Activated CD4-positive, alpha-beta T cell treated with anti-CD3 and anti-CD28 coated beads, Interleukin-2, amount 50 U/mL, for 1 hour (primary cell): Measurements from ENCODE around the gene PHF2.

ENCODE experiments used
- DNase-seq: peaks from one replicate; pipeline ENCODE4 v3.0.0-alpha.2; 2020

Gene PHF2

GRCh38 chr9:93713716-93714115, 137.3 kb downstream of the PHF2 start:
- DNase-seq: no peak

GRCh38 chr9:93721417-93721965, 145.1 kb downstream of the PHF2 start:
- no peak for DNase-seq

DNA sequence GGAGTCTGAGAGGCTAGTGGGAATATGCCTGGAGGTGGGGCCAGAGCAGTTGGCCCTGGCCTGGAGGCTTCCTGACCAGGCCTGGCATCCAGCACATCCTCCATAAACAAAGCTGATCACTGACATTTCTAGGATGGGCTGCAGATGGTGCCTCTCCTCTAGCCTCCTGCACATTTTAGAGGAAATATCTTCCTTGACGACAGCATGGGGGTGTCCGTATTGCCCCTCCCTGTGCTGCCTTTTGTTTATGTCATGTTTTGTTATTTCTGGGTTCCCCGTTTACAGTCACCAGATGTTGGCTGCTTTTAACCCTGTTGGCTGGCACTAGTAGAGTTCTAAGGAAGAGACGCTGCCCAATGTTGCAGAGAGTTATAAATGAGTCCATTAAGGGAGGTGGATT, 148.5 kb downstream of the PHF2 start:
- no peak for DNase-seq

DNA sequence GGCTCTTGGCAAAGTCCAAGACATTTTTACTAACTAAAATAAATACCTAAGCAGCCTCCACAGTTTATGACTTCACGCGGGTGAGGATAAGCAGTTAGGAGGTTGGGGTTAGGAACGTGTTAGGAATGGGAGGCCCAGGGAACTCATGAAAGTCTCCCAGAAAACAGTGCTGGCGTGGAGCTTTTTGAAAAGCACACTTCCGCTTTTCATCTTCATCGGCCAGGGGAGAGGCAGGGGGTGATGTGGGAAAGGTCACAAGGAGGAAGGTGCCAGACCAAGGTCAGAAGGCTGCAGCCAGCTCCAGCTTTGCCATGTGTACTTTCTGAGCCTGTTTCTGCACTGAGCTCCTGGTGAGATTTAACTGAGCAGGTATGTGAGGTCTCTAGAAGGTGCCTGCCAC, 149.0 kb downstream of the PHF2 start:
- DNase-seq: no peak

DNA sequence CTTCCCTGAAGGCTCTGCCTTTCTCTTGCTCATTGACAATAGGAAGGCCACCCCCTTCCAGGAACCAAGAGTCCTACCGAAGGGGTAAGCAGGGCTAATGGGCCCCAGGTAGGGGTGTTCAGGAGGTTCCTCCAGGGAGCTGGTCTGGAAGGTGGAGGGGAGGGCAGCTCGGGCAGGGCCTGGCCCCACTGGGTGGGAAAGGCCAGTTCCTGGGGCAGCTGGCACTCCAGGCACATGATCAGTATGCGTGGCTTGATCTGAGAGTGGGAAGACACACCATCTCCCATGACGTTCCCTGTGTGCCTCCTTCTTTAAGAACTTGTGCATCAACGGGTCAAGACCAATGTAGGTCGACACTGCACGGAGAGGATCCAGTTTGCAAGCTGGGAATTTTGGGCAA, 149.8 kb downstream of the PHF2 start:
- DNase-seq: no peak
